HepG2 (cell line): ENCODE results near the gene CMC4. TPM values are rescaled to one million over a fixed set of nuclear protein-coding genes. Genes with fewer than 3 reads are reported as not detected.
A peak's percentile ranks its signal among the peaks of the same experiment; 100 is the strongest.

Source experiments
- ASH2L ChIP-seq: fragments of 300-600, 200-600 bp; sonication (generic); IDR thresholded peaks from 2 replicates; pipeline ENCODE4 v1.7.0; 2017; ENCODE audit warnings: low read depth, mild to moderate bottlenecking, moderate library complexity, mixed read lengths, low read length; ENCODE audit not compliant: insufficient read length
- BORCS8-MEF2B ChIP-seq: sonication (generic); formaldehyde crosslinking; IDR thresholded peaks from 2 replicates; pipeline ENCODE4 v1.8.0; 2022; ENCODE audit warnings: mild to moderate bottlenecking, missing genetic modification reagents
- DBP ChIP-seq: sonication (generic); formaldehyde crosslinking; IDR thresholded peaks from 2 replicates; pipeline ENCODE4 v1.4.0; 2020; ENCODE audit warnings: missing genetic modification reagents; ENCODE audit errors: not compliant biosample characterization
- ELF1 ChIP-seq: sonication (generic); formaldehyde crosslinking; IDR thresholded peaks from 2 replicates; pipeline ENCODE4 v1.4.0; 2020; ENCODE audit warnings: missing genetic modification reagents
- HNF4G ChIP-seq, 2 experiments: sonication (generic) in 1 of 2; formaldehyde crosslinking in 1 of 2; IDR thresholded peaks; 2 replicates each; pipeline versions ENCODE4 v1.4.0 to v1.6.1; 2011 to 2020; ENCODE audit warnings: borderline replicate concordance in 2 of 2, low read depth in 2 of 2, mild to moderate bottlenecking in 2 of 2, low read length in 1 of 2, missing genetic modification reagents in 1 of 2, moderate library complexity in 1 of 2
- KDM6A ChIP-seq: IDR thresholded peaks from 2 replicates; pipeline ENCODE4 v1.6.1; 2016; ENCODE audit warnings: low read depth
- NPAS2 ChIP-seq: sonication (generic); formaldehyde crosslinking; IDR thresholded peaks from 2 replicates; pipeline ENCODE4 v1.8.0; 2022; ENCODE audit warnings: mild to moderate bottlenecking, missing genetic modification reagents, borderline replicate concordance
- REST ChIP-seq, 2 experiments: IDR thresholded peaks; 2 replicates each; pipeline ENCODE4 v1.6.1; 2011 to 2012; ENCODE audit warnings: low read length in 2 of 2, borderline replicate concordance in 1 of 2, low read depth in 1 of 2, mild to moderate bottlenecking in 1 of 2, moderate library complexity in 1 of 2
- SRSF9 ChIP-seq: fragments of 200-400 bp; formaldehyde crosslinking; IDR thresholded peaks from 2 replicates; pipeline ENCODE4 v1.6.1; 2018; ENCODE audit warnings: borderline replicate concordance, mild to moderate bottlenecking, low read depth, low read length; ENCODE audit not compliant: insufficient read depth, poor library complexity, severe bottlenecking
- SUZ12 ChIP-seq: fragments of 150-350 bp; IDR thresholded peaks from 2 replicates; pipeline ENCODE4 v1.6.1; 2014; ENCODE audit warnings: low read depth, low read length
- ZBTB4 ChIP-seq: sonication (generic); formaldehyde crosslinking; IDR thresholded peaks from 2 replicates; pipeline ENCODE4 v1.4.0; 2020; ENCODE audit warnings: missing genetic modification reagents, mild to moderate bottlenecking, borderline replicate concordance
- ZBTB7A ChIP-seq: sonication (generic); formaldehyde crosslinking; IDR thresholded peaks from 2 replicates; pipeline ENCODE4 v1.8.0; 2022; ENCODE audit warnings: mild to moderate bottlenecking, missing genetic modification reagents
- ZFP1 ChIP-seq: IDR thresholded peaks from 2 replicates; pipeline ENCODE4 v1.6.1; 2016
- ZNF619 ChIP-seq: sonication (generic); formaldehyde crosslinking; IDR thresholded peaks from 2 replicates; pipeline ENCODE4 v1.4.0; 2020; ENCODE audit warnings: mild to moderate bottlenecking, missing genetic modification reagents
- ZNF737 ChIP-seq: sonication (generic); formaldehyde crosslinking; IDR thresholded peaks from 2 replicates; pipeline ENCODE4 v1.5.0; 2020; ENCODE audit warnings: missing genetic modification reagents, mild to moderate bottlenecking, borderline replicate concordance
- polyA plus RNA-seq, 8 experiments: library from polyadenylated mRNA; depleted of rRNA in 3 of 8; stranded (reverse) in 7 of 8; unstranded in 1 of 8; fragments of >200 nt; fragmentation: Illumina TruSeq in 4 of 8; extraction: Trizol in 4 of 8; gene quantifications; 2 replicates each; pipeline versions ENCODE4 v1.2.1 to v1.2.3, GENCODE V29; 2011 to 2016; ENCODE audit warnings: low read depth in 4 of 8, missing spikeins in 1 of 8, mixed read lengths in 1 of 8; ENCODE audit not compliant: insufficient read depth in 1 of 8
- total RNA-seq, 5 experiments: library from RNA; depleted of rRNA; stranded (reverse); fragments of >200 nt; fragmentation: Illumina TruSeq; extraction: Trizol; gene quantifications; 2 replicates each; pipeline ENCODE4 v1.2.3, GENCODE V29; 2016; ENCODE audit warnings: low read depth in 1 of 5
- TF ChIP-seq, protein P1 (sequence below): sonication (generic); formaldehyde crosslinking; conservative IDR thresholded peaks from 2 replicates; pipeline ENCODE4 v1.4.0; 2020; ENCODE audit warnings: missing genetic modification reagents
- TF ChIP-seq, protein P2 (sequence below): IDR thresholded peaks from 2 replicates; pipeline ENCODE4 v1.6.1; 2016; ENCODE audit warnings: mild to moderate bottlenecking, missing biosample characterization, missing genetic modification reagents

The CMC4 gene
- total and polyA plus RNA-seq, 2 of the 13 experiments (the other 11 are each of a cell fraction or from before 2014, with no cell fraction given) = 5.6 to 11.5 TPM

- TF ChIP-seq REST (IDR thresholded peaks at IDR 0.05; ENCODE audit: borderline replicate concordance in 1 of 2, low read depth in 1 of 2, low read length in 2 of 2) = no peak
- TF ChIP-seq ZBTB4 (CRISPR knock-in tag) = no peak
- no peak for TF ChIP-seq ZNF737 (CRISPR knock-in tag)
- TF ChIP-seq HNF4G (IDR thresholded peaks at IDR 0.05; ENCODE audit: borderline replicate concordance, low read depth, low read length) = no peak
- no peak for TF ChIP-seq HNF4G (CRISPR knock-in tag; IDR thresholded peaks at IDR 0.05; ENCODE audit: borderline replicate concordance, low read depth)
- peak; percentile 25 for TF ChIP-seq ASH2L
- no peak for TF ChIP-seq ZFP1 (CRISPR knock-in tag)
- TF ChIP-seq SUZ12 = no peak
- no peak for TF ChIP-seq SRSF9
- no peak for TF ChIP-seq NPAS2 (CRISPR knock-in tag)
- no peak for TF ChIP-seq DBP (CRISPR knock-in tag)
- TF ChIP-seq, protein P1, sequence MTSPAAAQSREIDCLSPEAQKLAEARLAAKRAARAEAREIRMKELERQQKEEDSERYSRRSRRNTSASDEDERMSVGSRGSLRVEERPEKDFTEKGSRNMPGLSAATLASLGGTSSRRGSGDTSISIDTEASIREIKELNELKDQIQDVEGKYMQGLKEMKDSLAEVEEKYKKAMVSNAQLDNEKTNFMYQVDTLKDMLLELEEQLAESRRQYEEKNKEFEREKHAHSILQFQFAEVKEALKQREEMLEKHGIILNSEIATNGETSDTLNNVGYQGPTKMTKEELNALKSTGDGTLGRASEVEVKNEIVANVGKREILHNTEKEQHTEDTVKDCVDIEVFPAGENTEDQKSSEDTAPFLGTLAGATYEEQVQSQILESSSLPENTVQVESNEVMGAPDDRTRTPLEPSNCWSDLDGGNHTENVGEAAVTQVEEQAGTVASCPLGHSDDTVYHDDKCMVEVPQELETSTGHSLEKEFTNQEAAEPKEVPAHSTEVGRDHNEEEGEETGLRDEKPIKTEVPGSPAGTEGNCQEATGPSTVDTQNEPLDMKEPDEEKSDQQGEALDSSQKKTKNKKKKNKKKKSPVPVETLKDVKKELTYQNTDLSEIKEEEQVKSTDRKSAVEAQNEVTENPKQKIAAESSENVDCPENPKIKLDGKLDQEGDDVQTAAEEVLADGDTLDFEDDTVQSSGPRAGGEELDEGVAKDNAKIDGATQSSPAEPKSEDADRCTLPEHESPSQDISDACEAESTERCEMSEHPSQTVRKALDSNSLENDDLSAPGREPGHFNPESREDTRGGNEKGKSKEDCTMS (CRISPR knock-in tag) = no peak
- 0 out of 2 replicates have a peak, but pooled peaks have one; percentile 28 for TF ChIP-seq BORCS8-MEF2B (CRISPR knock-in tag)
- TF ChIP-seq ZNF619 = no peak
- no peak for TF ChIP-seq ZBTB7A (CRISPR knock-in tag)
- peak; percentile 40; the same call in 1 of the 2 replicates for TF ChIP-seq ELF1 (CRISPR knock-in tag)
- TF ChIP-seq KDM6A (CRISPR knock-in tag) = no peak
- TF ChIP-seq, protein P2, sequence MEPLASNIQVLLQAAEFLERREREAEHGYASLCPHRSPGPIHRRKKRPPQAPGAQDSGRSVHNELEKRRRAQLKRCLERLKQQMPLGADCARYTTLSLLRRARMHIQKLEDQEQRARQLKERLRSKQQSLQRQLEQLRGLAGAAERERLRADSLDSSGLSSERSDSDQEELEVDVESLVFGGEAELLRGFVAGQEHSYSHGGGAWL = peak; percentile 69; the same call in 1 of the 2 replicates
Observed at GRCh38 chrX:155026727-155027508, 44.0 kb downstream of the CMC4 start, which contains the start of gene FUNDC2 (continued).
